Measurements from ENCODE around the gene SLC4A1AP. TPM values are rescaled to one million over a fixed set of nuclear protein-coding genes. Genes with fewer than 3 reads are reported as not detected.

The SLC4A1AP gene
- total and polyA plus RNA-seq, 2 donors (not counting 1 experiment from before 2014, with no cell fraction given): 8.9 to 23.1 TPM

DNA sequence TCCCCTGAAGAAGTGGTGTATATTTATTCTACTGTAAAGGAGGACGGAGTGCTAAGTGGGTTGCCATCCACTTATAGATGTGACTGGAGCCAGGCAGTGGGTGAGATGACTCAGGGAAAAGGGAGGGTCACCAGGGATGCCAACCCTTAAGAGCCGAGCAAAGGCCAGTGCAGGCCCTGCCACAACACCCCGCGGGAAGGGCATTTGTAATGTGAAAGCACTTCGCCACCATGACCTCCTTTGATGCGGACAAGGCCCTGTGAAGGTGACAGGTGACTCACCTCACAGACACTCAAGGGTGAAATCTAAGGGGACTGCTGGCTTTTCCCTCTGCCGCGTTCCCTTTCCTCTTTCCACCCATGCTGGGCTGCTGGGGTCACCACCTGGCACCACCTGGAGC lies 57.6 kb downstream of the SLC4A1AP start:
- Mint-ChIP-seq H3K4me1 (peaks cover 8% of the 10 kb centered on the region), H3K9me3 (ENCODE audit: insufficient read depth) (no peaks in the 10 kb centered on the region), H3K4me3 (no peak overlapping the region), H3K27me3 (peaks cover 25% of the 10 kb centered on the region), H3K27ac (no peak overlapping the region)
- Histone ChIP-seq H3K36me3 (replicated peaks in 1 of 2; ENCODE audit: control extremely low read depth in 1 of 2, control insufficient read depth in 1 of 2, extremely low read depth in 1 of 2, insufficient read depth in 2 of 2, low read length in 1 of 2) (no peaks in the 10 kb centered on the region), H3K27ac (ENCODE audit: low read length in 2 of 2) (no peak overlapping the region), H3K4me2 (replicated peaks; ENCODE audit: low read depth, low read length, poor library complexity, severe bottlenecking) (no peak overlapping the region), H3K79me2 (ENCODE audit: control insufficient read depth, insufficient read depth, low read length) (no peaks in the 10 kb centered on the region), H3K9ac (ENCODE audit: low read length) (no peak overlapping the region), H3K4me1 (ENCODE audit: control insufficient read depth in 2 of 2, insufficient read depth in 2 of 2, low read length in 2 of 2) (peaks cover 2% of the 10 kb centered on the region in 2 donors), H4K20me1 (ENCODE audit: control insufficient read depth, insufficient read depth, low read length, poor library complexity, severe bottlenecking) (no peaks in the 10 kb centered on the region), H3K9me3 (ENCODE audit: control extremely low read depth in 1 of 3, control insufficient read depth in 2 of 3, insufficient read depth in 1 of 3, low read length in 2 of 3) (no peaks in the 10 kb centered on the region), H2AFZ (ENCODE audit: insufficient read depth, low read depth, low read length, poor library complexity, severe bottlenecking) (no peak overlapping the region), H3K4me3 (ENCODE audit: control extremely low read depth in 1 of 5, extremely low read depth in 1 of 5, insufficient read depth in 1 of 5, low read depth in 2 of 5, low read length in 4 of 5) (no peak overlapping the region), H3K27me3 (replicated peaks in 1 of 4; ENCODE audit: control extremely low read depth in 1 of 4, control insufficient read depth in 3 of 4, insufficient read depth in 4 of 4, low read length in 3 of 4) (peaks cover 0 to 14% (median 10%) of the 10 kb centered on the region in 4 experiments)
- no peak for TF ChIP-seq CTCF (IDR thresholded peaks at IDR 0.05)
- no peak for TF ChIP-seq EZH2 (IDR thresholded peaks at IDR 0.05; ENCODE audit: borderline replicate concordance, insufficient read depth, low read depth, low read length, poor library complexity, severe bottlenecking)
- ChIA-PET POLR2A (no interaction called here), CTCF (interaction anchor here (3.3 kb wide), 1 partner anchor 17 kb away, joined by 12 read pairs; no protein-coding TSS in a partner anchor)
- intact Hi-C loops (cut with micrococcal nuclease): no loop called here
- 73% methylated on average over 6 of the region's 8 CpGs for WGBS (ENCODE audit: insufficient coverage)
- DNase-seq (no peak), ATAC-seq (ENCODE audit: low read depth) (no peak)

DNA sequence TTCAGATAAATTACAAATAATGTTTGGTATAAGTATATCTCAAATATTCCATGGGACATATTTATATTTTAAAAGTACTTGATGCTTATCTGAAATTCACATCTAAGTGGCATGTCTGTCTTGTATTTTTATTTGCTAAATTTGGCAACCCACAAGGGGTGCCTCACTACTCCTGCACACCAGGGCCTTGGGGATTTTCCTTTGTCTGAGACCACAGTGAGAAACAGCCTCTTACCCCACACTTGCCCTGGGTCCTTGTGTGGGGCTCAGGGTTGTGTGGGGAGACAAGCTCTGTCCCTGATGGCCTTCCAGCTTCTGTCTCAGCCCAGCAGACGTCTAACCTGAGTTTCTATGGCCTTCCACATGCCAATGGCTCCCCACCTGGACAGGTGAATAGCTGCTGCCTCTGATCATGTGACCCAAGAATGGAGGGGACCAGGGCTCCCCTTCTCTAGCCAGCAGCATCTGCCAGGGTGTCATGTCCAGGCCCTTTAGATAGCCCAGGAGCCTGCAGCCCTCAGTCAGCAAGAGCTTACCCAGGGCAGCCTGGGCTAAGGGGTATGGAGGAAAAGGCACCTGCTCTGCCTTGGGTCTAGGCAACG lies 58.3 kb downstream of the SLC4A1AP start:
- H3K4me1 ChIP-seq (ENCODE audit: control insufficient read depth in 2 of 2, insufficient read depth in 2 of 2, low read length in 2 of 2): no peaks in the 10 kb centered on the region
- H3K27ac ChIP-seq (ENCODE audit: low read length in 2 of 2): no peak overlapping the region
- ATAC-seq (ENCODE audit: low read depth) (no peak), DNase-seq (no peak)
- TF ChIP-seq CTCF (IDR thresholded peaks at IDR 0.05) (no peak), EZH2 (IDR thresholded peaks at IDR 0.05; ENCODE audit: borderline replicate concordance, insufficient read depth, low read depth, low read length, poor library complexity, severe bottlenecking) (no peak)
- H4K20me1 ChIP-seq (ENCODE audit: control insufficient read depth, insufficient read depth, low read length, poor library complexity, severe bottlenecking): no peaks in the 10 kb centered on the region
- H3K79me2 ChIP-seq (ENCODE audit: control insufficient read depth, insufficient read depth, low read length): no peaks in the 10 kb centered on the region
- intact Hi-C loops (cut with micrococcal nuclease): no loop called here
- Mint-ChIP-seq H3K4me3 (no peak overlapping the region), H3K27ac (no peak overlapping the region), H3K27me3 (peaks cover 18% of the 10 kb centered on the region), H3K4me1 (peaks cover 2% of the 10 kb centered on the region), H3K9me3 (ENCODE audit: insufficient read depth) (no peaks in the 10 kb centered on the region)
- H3K9ac ChIP-seq (ENCODE audit: low read length): no peak overlapping the region
- peaks cover 0 to 7% (median 6%) of the 10 kb centered on the region in 4 experiments for H3K27me3 ChIP-seq (replicated peaks in 1 of 4; ENCODE audit: control extremely low read depth in 1 of 4, control insufficient read depth in 3 of 4, insufficient read depth in 4 of 4, low read length in 3 of 4)
- H3K4me2 ChIP-seq (replicated peaks; ENCODE audit: low read depth, low read length, poor library complexity, severe bottlenecking): no peak overlapping the region
- H2AFZ ChIP-seq (ENCODE audit: insufficient read depth, low read depth, low read length, poor library complexity, severe bottlenecking): no peak overlapping the region
- ChIA-PET CTCF (interaction anchor here (1.7 to 3.1 kb wide), 3 partner anchors 10 to 731 kb away, joined by 6 to 10 read pairs (median 8); no protein-coding TSS in a partner anchor), POLR2A (no interaction called here)
- WGBS (ENCODE audit: insufficient coverage): 64% methylated on average over 2 of the region's 2 CpGs
- no peaks in the 10 kb centered on the region for H3K9me3 ChIP-seq (ENCODE audit: control extremely low read depth in 1 of 3, control insufficient read depth in 2 of 3, insufficient read depth in 1 of 3, low read length in 2 of 3)
- no peak overlapping the region for H3K4me3 ChIP-seq (ENCODE audit: control extremely low read depth in 1 of 5, extremely low read depth in 1 of 5, insufficient read depth in 1 of 5, low read depth in 2 of 5, low read length in 4 of 5)
- no peaks in the 10 kb centered on the region for H3K36me3 ChIP-seq (replicated peaks in 1 of 2; ENCODE audit: control extremely low read depth in 1 of 2, control insufficient read depth in 1 of 2, extremely low read depth in 1 of 2, insufficient read depth in 2 of 2, low read length in 1 of 2)
